HG03442 (cell line): Measurements from ENCODE around the gene PDGFD.

Experiments
- ATAC-seq: cut with Tn5 transposase; IDR thresholded peaks from one replicate; pipeline ENCODE4 v1.9.1; 2021; ENCODE audit warnings: mild to moderate bottlenecking, moderate library complexity; ENCODE audit not compliant: unreplicated experiment

Gene PDGFD

DNA sequence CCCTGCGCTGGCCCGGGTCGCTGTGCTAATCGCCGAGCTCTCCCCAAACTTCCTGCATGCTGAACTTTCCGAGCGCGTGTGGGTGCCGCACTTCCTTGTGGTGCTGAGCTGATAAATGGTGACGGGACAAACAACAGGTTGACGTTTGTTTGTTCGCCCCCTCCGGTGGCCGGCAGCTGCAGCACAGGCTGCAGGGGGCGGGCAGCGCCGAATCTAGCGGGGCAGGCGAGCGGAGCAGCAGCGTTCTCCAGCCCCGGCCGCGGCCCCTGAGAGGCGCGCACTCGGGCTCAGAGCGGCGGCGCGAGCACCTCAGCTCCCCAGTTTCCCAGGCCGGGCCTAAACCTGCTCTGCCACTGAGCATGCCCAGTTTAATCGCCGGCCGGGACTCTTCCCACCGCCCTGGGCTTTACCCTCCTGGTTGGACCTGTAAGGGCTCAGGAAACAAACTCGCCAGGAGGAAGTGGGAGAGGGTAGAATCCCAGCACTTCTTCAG is at the start of gene PDGFD:
Gene PDGFD (minus strand): TSS at position 120 of the 493 bp plus-strand sequence.
- peak; percentile 90 for ATAC-seq

DNA sequence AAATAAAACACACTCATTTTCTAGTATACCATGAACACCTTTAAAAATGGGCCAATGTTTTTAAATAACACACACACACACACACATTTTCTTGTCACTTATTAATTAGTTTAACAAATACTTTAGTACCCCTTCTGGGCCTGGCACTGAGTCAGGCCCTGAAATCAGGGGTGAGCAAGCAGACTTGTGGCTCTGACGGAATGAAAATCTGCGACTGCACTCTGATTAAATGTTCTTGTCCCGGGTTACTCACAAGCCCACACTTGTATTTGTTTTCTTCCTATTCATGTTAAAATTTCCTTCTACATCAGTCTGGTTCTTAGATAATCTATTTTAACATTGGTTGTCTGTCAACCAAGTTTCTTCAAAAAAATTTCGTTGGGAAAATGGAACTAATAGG is 43.0 kb upstream of the PDGFD start:
- ATAC-seq = no peak

DNA sequence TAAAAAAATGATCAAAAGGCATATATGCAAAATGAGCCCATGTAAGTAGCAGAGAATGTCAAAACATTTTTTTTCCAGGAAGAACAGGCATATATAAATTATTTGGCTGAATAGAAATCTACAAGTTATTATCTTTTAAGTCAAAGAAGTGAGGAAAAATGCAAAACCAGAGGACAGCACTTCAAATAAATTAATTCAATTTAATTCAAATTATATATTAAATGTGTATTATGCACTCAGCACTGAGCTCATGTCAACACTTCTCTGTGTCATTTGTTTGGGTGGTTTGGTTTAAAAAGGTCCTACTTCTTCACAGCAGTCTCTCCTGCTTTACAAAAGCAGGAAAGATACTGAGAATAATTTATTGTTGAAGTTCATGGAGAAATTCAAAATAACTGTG is 41.9 kb upstream of the PDGFD start:
- no peak for ATAC-seq

DNA sequence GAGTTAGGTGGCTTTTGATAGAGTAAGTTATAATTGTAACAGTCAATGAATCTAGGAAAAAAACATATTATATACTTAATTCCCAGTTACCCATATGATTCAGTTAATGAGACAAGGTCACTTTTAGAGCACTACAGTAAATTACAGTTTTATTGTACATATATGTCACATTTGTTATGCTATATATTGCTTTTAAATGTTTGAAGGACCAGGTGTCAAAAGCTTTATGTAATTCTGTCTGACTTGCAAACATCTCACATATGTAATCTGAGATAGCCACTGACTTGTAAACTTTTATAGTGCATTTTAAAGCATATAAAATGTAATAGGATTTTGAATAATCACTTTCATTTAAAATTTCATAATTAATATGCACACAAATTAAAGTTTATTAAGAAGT is 36.7 kb upstream of the PDGFD start:
- no peak for ATAC-seq

DNA sequence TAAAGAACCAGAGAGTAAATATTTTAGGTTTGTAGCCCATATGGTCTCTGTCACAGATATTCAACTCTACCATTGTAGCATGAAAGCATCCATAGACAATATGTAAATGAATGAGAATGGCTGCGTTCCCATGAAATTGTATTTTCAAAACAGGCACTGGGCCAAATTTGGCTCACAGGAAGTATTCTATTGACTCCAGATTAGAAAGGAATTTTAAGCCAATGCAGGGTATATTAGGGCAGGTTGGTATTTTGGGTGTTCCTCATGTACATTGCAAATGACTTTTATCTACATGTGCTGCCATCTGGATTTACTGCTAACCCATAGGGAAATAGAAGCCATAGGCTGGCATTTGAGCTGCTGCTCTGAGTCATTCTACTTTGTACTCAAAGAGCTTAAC is 35.1 kb upstream of the PDGFD start:
- no peak for ATAC-seq

DNA sequence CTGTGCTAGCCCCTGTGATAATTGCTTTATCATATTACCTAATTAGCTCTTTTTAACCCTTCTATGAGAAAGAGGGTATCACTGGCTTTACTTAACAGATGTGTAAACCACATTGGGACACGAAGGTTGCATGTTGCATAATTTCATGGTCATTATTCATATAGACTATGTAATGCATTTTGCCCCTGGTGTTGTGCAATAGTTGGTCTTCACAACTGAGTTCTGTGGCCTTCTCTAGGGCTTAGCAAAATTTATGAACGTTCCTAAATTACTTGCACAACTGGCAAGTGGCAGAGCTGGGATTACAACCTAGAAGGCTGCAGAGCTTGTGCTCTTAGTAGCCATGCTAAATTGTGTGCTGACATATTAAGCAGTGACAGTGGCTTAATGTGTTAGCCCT is 34.6 kb upstream of the PDGFD start:
- ATAC-seq = no peak

DNA sequence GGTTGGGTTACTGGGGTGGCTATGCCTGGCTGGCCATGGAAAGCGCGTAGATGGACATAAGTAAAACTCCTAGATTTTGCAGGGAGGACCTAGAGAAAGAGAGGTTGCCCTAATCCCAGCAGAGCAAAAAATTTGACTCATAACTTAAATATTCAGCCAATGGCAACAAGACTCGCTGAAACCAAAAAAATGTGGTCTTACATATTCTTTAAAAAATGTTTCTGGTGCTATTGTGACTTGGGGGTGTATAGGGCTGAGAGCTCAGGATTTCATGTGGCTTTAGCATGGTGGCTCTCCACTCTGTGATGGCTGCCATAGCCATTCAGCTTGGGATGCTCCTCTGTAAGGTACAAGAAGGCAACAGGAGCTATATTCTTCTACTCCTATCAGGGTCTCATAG is 27.2 kb upstream of the PDGFD start:
- no peak for ATAC-seq

DNA sequence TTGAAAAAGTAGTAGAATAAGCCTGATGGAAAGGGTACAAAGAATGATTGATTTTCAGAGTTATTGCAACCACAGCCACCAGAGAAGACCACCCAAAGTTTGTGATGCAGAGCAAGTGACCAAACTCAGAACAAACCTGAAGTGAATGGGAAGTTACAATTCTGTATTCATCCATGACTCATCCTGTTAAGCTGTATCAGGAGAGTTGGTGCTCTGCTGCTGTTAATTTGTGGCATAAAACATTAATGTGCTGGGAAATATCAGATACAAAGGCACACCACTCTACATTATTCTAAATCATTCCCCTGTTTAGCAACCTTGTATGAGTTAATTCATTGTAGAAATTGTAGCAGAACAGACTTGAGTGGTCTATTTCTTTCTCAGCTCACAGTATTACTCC is 19.6 kb upstream of the PDGFD start:
- ATAC-seq = no peak

DNA sequence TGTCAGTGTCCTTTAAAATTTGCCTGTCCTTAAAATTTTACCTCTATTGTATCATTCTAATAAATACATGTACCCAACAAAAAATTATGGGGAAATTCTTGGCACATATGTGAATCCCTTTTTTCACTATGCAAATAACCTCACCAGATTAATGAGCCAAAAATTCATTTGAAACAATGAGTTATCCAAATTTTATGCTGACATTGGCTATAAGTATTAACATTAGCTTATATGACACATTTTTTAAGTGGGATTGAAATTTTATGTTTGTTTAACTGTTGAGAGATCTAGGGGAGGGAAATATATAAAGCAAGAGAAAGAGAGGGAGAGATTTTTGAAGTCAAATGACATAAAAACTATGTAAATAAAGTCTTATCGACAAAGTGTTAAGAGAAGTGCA is 11.8 kb upstream of the PDGFD start:
- no peak for ATAC-seq

DNA sequence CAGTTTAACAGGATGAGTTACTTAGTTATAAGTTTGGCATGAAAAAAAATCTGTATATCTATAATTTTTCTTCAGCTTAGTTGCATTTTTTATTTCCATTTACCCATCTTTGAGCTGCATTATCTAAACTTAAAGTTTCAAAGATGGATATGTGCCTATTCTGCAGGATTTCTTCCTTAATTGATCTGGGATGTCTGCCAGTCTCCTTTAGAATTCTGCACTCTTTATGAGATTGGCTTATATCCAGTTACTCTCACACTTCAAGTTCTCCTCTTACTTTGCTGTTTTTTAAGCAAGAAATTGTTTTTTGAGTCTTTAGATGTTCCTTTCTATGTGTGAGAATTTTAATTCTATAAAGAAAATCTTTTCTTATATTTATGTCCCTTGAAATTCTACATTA is 5.1 kb upstream of the PDGFD start:
- ATAC-seq = no peak

DNA sequence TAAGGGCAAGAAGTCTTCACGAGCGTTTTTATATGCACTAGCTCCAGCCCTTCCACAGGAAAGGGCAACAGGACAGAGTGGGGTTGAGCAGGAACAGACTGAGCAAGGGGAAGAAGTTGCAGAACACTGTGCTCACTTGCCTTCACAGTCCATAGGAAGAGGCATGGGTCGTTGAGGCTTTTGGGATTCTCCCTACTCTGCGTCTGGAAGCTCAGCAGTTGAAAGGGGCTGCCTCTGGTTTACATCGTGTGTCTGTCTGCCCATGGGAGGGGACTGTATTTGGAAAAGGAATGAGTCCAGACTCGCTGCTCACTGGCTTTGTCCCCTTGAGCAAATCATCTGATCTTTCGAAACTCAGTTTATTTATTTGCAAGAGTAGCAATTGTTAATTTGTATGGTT is 1.1 kb upstream of the PDGFD start:
- no peak for ATAC-seq

DNA sequence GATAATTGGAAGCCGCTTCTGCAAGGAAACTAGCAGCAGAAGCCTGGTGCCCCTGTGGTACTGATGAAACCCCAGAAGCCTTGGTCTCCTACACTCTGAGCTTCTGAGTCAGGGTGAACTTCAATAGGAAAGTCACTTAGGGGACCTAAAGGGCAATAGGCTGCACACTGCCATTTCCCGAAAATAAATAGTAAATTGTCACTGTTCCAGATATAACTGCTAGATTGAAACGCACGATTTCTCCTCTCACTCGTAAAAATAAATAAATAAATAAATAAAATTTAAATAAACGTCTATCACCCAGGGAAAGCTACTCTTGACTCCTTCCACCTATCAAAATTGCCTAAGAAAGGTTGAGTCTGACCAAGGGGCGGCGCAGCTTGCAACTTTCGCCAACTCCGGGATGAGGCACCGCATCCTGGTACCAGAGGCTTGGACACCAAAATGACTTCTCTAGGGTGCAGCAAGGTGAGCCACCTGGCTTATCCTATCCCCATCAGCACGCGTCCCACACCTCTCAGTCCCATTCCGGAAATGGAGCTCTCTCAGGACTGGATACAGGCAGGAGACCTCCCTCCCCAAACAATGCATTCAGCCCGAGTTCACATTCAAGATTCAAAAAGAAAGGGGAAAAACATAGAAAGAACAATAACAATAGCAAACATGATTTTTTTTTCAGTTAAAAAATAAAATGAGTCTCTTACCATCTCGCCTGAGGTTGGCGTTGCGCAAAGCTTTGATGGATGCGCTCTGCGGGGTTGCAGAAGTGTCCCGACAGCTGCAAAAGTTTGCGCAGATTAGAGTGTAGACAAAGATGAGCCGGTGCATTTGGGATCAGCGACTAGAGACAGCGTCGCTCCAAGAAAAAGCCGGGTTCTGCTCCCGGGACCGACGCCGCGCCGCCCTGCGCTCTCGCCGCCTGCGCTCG is 583 bp downstream of the PDGFD start:
- ATAC-seq = no peak

DNA sequence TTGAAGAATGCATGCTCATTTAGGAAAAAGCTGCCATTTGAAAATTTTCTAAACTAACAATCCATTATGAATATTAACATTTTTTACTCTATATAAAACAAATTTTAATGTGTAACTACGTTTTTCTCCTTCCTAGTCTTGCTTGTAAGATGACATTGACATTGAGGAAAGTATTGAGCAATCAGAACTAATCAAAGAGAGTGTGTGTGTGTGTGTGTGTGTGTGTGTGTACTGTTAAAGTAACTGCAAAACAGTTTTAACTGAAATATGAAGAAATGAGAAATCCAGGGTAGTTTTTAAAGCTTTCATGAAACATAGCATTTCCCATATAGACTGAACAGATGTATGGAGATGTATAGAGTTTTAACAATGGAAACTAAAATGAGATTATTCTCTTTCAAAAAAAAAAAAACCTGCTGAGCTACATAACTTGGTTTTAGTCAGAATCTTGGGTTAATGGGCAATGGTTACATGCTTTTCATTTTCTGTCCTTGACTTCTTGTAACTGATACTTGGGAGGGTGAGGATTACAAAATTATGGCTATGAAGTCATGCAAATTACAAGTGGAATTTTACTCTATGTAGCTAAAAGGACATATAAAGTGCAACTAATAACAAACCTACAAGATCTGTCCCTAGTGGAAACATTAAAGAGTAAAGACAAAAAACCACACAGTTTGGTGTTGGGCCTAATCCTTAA is 2.0 kb downstream of the PDGFD start:
- ATAC-seq = no peak

DNA sequence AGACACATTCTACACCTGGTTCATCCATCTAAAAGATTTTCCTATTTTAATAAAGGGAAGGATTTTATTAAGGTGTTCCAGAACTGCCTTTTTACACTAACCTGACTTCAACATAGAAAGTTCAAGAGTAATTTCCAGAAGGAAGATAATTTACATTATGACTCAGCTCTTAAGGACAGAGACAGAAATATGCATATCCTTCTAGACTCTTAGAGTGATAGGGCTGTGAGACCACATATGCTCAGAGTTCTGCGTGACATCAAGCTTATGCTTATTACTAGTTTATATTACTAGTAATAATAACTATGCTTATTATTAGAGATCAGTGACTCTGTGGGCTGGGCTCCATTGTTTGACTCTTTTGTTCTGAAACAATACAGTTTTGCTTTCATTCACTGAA is 4.6 kb downstream of the PDGFD start:
- ATAC-seq = no peak

DNA sequence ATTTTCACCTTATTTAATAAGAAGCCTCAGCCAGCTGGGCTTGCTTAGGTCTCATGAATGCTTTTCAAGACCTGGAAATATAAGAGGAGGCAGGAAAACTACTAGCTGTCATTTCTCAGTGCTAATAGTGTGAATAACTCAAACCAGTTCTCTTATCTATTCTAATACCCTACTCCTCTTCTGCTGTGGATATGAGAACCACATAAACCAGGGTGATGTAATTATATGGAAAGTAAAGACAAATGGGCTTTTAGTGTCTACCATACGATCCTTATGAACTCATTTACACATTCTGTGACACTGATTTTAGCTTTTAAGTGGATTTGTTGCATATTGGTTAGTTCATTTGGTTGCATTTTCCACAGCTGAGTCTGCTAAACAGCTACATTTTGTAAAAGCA is 8.6 kb downstream of the PDGFD start:
- ATAC-seq = no peak

DNA sequence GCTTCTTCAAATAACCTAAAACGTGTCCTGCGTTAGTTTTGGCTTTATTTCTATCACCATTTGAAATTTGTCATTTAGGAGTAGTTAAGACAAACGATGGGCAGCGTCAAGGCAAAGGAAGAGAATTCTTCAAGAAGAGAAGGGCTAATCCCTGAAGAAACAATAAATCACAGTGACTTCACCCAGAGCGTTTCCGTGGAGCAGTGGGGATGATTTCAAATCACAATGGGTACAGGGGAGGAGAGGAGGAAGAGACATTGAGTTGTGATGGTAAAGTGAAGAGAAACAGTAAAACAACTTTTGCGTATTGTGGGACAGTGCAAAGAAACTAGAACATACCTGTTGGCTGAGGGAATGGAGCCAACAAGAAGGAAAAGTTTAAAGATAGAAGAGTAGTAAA is 9.7 kb downstream of the PDGFD start:
- no peak for ATAC-seq

DNA sequence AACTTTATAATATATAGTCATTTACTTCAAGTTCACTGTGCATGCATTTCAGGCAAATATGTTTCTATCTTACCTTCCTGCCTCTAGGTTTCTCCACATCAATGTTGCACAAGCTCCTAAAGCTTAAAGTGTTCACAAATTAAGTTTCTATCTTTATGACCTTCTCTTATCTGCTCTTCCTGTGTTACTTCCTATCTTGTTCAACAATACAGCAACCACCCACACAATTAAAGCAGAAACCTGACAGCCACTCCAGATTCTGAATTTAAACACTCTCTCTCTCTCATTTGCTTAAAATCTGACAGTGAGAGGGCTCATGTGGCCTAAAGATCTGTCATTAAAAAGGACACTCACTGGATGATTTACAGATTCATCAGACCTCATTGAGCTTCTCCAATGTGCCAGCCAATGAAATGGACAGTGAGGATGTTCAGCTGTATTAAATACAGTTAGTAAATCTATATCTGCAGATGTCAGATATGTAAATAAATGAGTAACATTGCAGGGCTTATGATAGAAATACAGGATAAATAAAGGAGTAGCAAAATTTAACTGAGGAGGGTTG is 10.9 kb downstream of the PDGFD start:
- peak; percentile 41 for ATAC-seq

DNA sequence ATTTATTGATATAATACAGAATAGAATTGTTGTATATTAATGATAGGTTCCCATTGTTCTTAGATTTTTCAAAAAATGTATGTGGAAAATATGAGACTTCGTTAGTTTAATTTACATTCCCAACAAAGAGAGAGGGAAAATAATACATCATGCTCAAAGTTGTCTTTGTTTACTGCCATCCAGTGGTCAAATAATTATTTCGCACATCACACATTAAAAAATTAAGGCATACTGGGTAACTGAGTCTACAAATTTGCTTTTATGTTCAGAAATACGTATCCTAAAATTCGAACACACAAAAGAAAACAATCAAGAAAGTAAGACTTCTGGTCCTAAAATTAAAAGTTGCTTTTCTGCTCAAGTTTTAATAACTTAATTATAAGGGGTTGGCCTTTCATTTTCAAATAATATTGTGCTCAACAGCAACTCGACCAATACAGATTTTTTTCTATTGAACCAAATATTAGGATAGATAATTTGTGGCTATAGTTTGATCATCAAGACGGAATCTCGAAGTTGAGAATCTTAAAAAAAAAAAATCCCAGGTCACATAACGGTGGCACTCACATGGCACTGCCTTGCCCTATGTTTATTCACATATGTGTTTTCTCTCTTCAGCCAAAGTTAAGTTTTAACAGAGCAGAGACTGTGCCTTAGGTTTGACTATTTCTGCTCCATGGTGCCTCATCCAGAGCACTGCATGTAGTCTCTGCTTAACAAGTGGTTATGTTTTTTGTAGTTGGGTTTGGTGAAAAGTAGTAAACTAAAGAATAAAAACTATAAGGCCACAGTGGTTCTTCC is 12.3 kb downstream of the PDGFD start:
- ATAC-seq = no peak

DNA sequence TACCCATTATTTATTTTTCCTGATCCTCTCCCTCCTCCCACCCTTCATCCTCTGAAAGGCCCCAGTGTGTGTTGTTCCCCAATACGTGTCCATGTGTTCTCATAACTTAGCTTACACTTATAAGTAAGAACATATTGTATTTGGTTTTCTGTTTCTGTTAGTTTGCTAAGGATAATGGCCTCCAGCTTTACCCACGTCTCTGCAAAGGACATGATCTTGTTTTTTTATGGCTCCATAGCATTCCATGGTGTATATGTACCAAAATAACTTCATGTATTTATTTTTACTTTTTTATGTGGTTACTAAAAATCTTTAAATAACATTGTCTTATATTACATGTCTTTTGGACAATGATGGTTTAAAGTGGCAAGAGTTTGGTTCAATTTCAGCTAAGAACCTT is 15.2 kb downstream of the PDGFD start:
- ATAC-seq = no peak

DNA sequence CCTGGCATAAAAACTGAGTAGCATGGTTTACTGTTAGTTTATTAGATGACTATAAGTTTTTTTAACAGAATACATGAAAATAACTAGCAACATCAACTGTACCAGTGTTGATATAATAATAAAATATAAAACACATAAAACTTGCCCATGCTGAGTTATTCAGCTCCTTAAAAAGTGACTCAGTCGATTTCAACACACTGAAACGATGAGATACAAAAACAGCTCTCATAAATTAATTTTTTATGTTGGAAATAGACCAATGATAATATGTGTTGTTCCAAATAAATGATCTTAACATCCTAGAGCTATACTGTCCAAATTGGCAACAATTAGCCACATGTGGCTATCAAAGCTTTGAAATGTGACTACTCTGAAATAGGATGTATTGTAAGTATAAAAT is 15.9 kb downstream of the PDGFD start:
- ATAC-seq = no peak

DNA sequence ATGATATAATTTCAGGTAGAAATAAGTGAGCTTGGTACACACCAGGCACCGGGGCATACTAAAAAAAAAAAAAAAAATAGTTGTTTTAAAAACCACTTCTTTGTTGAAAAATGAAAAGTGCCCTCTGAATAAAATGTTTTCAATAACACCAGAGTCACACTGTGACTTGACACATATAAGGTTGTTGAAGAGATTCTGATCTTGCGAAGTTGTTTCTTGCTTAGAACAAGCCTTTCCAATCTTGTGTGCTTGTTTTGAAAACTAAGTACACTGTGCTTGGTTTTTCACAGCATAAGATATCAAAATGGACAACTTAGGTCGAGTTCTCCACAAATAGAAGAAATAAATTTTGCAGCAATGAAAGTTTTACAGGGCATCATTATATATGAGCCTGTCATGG is 17.0 kb downstream of the PDGFD start:
- ATAC-seq = no peak
